MCF 10A (cell line): Measurements from ENCODE around the gene HSPE1. TPM values are rescaled to one million over a fixed set of nuclear protein-coding genes. Genes with fewer than 3 reads are reported as not detected.

Experiments
- BruUV-seq: library from RNA; stranded (reverse); fragments of 400-500 nt; replicated peaks from 2 replicates; lab custom pipeline; 2021; lab: Mats Ljungman, UMichigan
- CTCF ChIA-PET: fragments of 300-600 bp; sonication (Branson Sonifier 250); formaldehyde crosslinking; extraction: SDS; loops from one replicate; lab custom pipeline; 2021; ENCODE audit warnings: antibody characterized with exemption, inconsistent platforms; lab: Yijun Ruan, JAX
- POLR2A ChIA-PET: fragments of 300-600, 350-650 bp; sonication (Branson Sonifier 250); formaldehyde crosslinking; extraction: SDS; loops from one replicate; lab custom pipeline; 2020; ENCODE audit warnings: antibody characterized with exemption, inconsistent platforms; lab: Yijun Ruan, JAX
- DNase-seq: peaks from one replicate; pipeline ENCODE4 v3.0.0-alpha.2; 2018; ENCODE audit not compliant: unreplicated experiment
- H3K27ac Mint-ChIP-seq: one replicate; pipeline ENCODE4 v1.8.0; 2022; ENCODE audit warnings: mild to moderate bottlenecking, low read depth, mixed read lengths; ENCODE audit not compliant: unreplicated experiment
- H3K27me3 Mint-ChIP-seq: one replicate; pipeline ENCODE4 v1.8.0; 2022; ENCODE audit warnings: mixed read lengths; ENCODE audit not compliant: insufficient read depth, unreplicated experiment
- H3K36me3 Mint-ChIP-seq: one replicate; pipeline ENCODE4 v1.8.0; 2022; ENCODE audit warnings: mild to moderate bottlenecking, moderate library complexity, mixed read lengths; ENCODE audit not compliant: insufficient read depth, unreplicated experiment
- H3K4me1 Mint-ChIP-seq: one replicate; pipeline ENCODE4 v1.8.0; 2022; ENCODE audit warnings: mixed read lengths; ENCODE audit not compliant: insufficient read depth, unreplicated experiment
- H3K4me3 Mint-ChIP-seq: one replicate; pipeline ENCODE4 v1.8.0; 2022; ENCODE audit warnings: mild to moderate bottlenecking, moderate library complexity, mixed read lengths; ENCODE audit not compliant: unreplicated experiment
- H3K9me3 Mint-ChIP-seq: one replicate; pipeline ENCODE4 v1.8.0; 2022; ENCODE audit warnings: mixed read lengths; ENCODE audit not compliant: unreplicated experiment
- intact Hi-C: fragments of 100-400 bp; cut with micrococcal nuclease; formaldehyde crosslinking; loops from 2 replicates; pipeline ENCODE4 v1.14.1; 2022
- total RNA-seq: library from RNA; stranded (reverse); gene quantifications from 2 replicates; pipeline ENCODE4 v1.2.3, GENCODE V29; 2022
- TF ChIP-seq, protein P1 (sequence below): fragments of 200-600 bp; IDR thresholded peaks from one replicate; pipeline ENCODE4 v1.8.0; 2022; ENCODE audit warnings: antibody characterized with exemption, mild to moderate bottlenecking; ENCODE audit not compliant: unreplicated experiment

Gene HSPE1
- total RNA-seq, 1 experiment from 2014 or later, result 95.2 TPM

GRCh38 chr2:197453123-197453913 lies 46.9 kb upstream of the HSPE1 start, which contains the start of gene COQ10B:
Gene COQ10B (plus strand): TSS chr2:197453552. CDS start chr2:197453561, 9 bp downstream.
- DNase-seq, result peak; percentile 99
- TSS peak; percentile 79 for BruUV-seq
- peak within 1 kb of the TSS; percentile 99 for H3K4me3 Mint-ChIP-seq
- H3K36me3 Mint-ChIP-seq, result peaks cover 11% of the 10 kb centered on the region
- peaks cover 16% of the 10 kb centered on the region for H3K4me1 Mint-ChIP-seq
- H3K27me3 Mint-ChIP-seq, result no peaks in the 10 kb centered on the region
- peak within 1 kb of the TSS; percentile 100 for H3K27ac Mint-ChIP-seq
- ChIA-PET CTCF (interaction anchor here (0.6 to 1.0 kb wide), 2 partner anchors 71 to 161 kb away, joined by 3 read pairs; no protein-coding TSS in a partner anchor), POLR2A (interaction anchor here (0.5 to 12.1 kb wide), 21 partner anchors 10 to 1877 kb away, joined by 3 to 257 read pairs (median 5); partner anchors contain the start of genes HSPD1, HSPE1, MARS2 and MOB4)
- TF ChIP-seq, protein P1, sequence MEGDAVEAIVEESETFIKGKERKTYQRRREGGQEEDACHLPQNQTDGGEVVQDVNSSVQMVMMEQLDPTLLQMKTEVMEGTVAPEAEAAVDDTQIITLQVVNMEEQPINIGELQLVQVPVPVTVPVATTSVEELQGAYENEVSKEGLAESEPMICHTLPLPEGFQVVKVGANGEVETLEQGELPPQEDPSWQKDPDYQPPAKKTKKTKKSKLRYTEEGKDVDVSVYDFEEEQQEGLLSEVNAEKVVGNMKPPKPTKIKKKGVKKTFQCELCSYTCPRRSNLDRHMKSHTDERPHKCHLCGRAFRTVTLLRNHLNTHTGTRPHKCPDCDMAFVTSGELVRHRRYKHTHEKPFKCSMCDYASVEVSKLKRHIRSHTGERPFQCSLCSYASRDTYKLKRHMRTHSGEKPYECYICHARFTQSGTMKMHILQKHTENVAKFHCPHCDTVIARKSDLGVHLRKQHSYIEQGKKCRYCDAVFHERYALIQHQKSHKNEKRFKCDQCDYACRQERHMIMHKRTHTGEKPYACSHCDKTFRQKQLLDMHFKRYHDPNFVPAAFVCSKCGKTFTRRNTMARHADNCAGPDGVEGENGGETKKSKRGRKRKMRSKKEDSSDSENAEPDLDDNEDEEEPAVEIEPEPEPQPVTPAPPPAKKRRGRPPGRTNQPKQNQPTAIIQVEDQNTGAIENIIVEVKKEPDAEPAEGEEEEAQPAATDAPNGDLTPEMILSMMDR, result no peak
- H3K9me3 Mint-ChIP-seq, result no peaks in the 10 kb centered on the region
- intact Hi-C loops, result loop anchor here (1.0 to 5.0 kb wide), 3 partner anchors 18 to 254 kb away; partner anchors contain the start of genes HSPD1, MARS2 and SF3B1

- H3K27me3 Mint-ChIP-seq, result no peaks in the 10 kb centered on the region
- peaks cover 11% of the 10 kb centered on the region for H3K36me3 Mint-ChIP-seq
- peaks cover 19% of the 10 kb centered on the region for H3K4me1 Mint-ChIP-seq
- POLR2A ChIA-PET, result interaction anchor here (0.7 to 12.1 kb wide), 8 partner anchors 10 to 160 kb away, joined by 4 to 257 read pairs (median 8); partner anchors contain the start of genes HSPD1, HSPE1, MOB4 and SF3B1
- TF ChIP-seq, protein P1, result no peak
- CTCF ChIA-PET, result interaction anchor here (0.6 to 0.7 kb wide), 2 partner anchors 69 to 70 kb away, joined by 3 read pairs; no protein-coding TSS in a partner anchor
- H3K27ac Mint-ChIP-seq, result peak overlapping the region; percentile 100
- H3K4me3 Mint-ChIP-seq, result peak overlapping the region; percentile 99
- intact Hi-C loops, result loop anchor here (1.0 to 5.0 kb wide), 3 partner anchors 19 to 253 kb away; partner anchors contain the start of genes HSPD1, MARS2 and SF3B1
- no peaks in the 10 kb centered on the region for H3K9me3 Mint-ChIP-seq
- peak; percentile 94 for DNase-seq
- BruUV-seq, result no TSS peak
Measured at GRCh38 chr2:197453914-197454398, 46.2 kb upstream of the HSPE1 start.

DNA sequence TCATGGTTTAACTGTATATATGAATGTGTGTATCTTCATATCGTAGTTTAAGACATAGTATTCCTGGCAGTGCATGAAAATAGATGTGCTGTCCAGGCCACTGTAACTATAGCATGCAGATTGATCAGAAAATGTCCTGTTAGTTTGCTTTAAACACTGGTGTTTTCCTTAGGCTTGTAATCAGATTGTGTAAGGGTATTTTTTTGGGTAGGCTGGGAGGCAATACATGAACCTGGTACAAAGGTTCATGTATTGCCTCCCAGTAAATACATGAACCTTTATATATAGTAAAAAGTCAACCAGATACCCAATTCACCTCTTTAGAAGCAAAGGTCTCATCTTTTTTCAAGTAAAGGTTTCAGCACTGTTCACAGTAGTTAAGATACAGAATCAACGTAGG lies 45.3 kb upstream of the HSPE1 start:
- peak overlapping the region; percentile 99 for H3K4me3 Mint-ChIP-seq

More for the DNA sequence above, 45.3 kb upstream of the HSPE1 start:
- ChIA-PET POLR2A (interaction anchor here (1.5 to 12.1 kb wide), 4 partner anchors 11 to 61 kb away, joined by 5 to 257 read pairs (median 72); partner anchors contain the start of genes HSPD1, HSPE1, MOB4 and SF3B1), CTCF (interaction anchor here (0.6 kb wide), 2 partner anchors 96 to 250 kb away, joined by 3 to 4 read pairs; no protein-coding TSS in a partner anchor)
- Mint-ChIP-seq H3K9me3 (no peaks in the 10 kb centered on the region), H3K4me1 (peaks cover 19% of the 10 kb centered on the region), H3K27me3 (no peaks in the 10 kb centered on the region), H3K27ac (peak overlapping the region; percentile 100), H3K36me3 (peaks cover 20% of the 10 kb centered on the region)
- BruUV-seq, result no TSS peak
- intact Hi-C loops, result loop anchor here (5.0 kb wide), 2 partner anchors 42 to 252 kb away; partner anchors contain the start of genes HSPD1 and MARS2
- DNase-seq, result no peak
- TF ChIP-seq, protein P1, result no peak
